Endothelial cell of umbilical vein (primary cell): ENCODE results near the gene B3GNT8. TPM values are rescaled to one million over a fixed set of nuclear protein-coding genes. Genes with fewer than 3 reads are reported as not detected.

Experiments
- BruUV-seq: library from RNA; stranded (reverse); fragments of 400-500 nt; replicated peaks from 2 replicates; lab custom pipeline; 2021; lab: Mats Ljungman, UMichigan
- CTCF ChIA-PET: fragments of 300-600, 350-600 bp; sonication (Branson Sonifier 250); formaldehyde crosslinking; loops from one replicate; lab custom pipeline; 2021; ENCODE audit warnings: antibody characterized with exemption, inconsistent platforms; lab: Charles Lee
- POLR2A ChIA-PET: fragments of 300-600, 350-600 bp; sonication (Branson Sonifier 250); formaldehyde crosslinking; loops from one replicate; lab custom pipeline; 2021; ENCODE audit warnings: antibody characterized with exemption, inconsistent platforms; lab: Charles Lee
- DNase-seq: peaks from one replicate; pipeline ENCODE4 v3.0.0-alpha.2; 2011; ENCODE audit warnings: low read depth, low spot score
- FAIRE-seq: peaks from 2 replicates; lab custom pipeline; 2011; peaks lifted over from hg19 to GRCh38; lab: Jason Lieb, UNC
- H2AFZ ChIP-seq: 2 replicates; pipeline ENCODE4 v1.6.0; 2012; ENCODE audit warnings: low read depth, low read length, control low read depth, inconsistent platforms
- H3K27ac ChIP-seq: 2 replicates; pipeline ENCODE4 v1.5.1; 2011; ENCODE audit warnings: low read depth, mild to moderate bottlenecking, control low read depth, low read length, moderate library complexity; ENCODE audit not compliant: insufficient read depth
- H3K27me3 ChIP-seq, 2 experiments: 2 replicates each; pipeline versions ENCODE4 v1.6.0 to v1.6.1; 2011; ENCODE audit warnings: low read length in 2 of 2, mixed read lengths in 1 of 2; ENCODE audit not compliant: control insufficient read depth in 2 of 2, insufficient read depth in 2 of 2
- H3K36me3 ChIP-seq, 2 experiments: 2 replicates in 1 of 2; 3 replicates in 1 of 2; pipeline ENCODE4 v1.5.1; 2011; ENCODE audit warnings: low read length in 2 of 2, mild to moderate bottlenecking in 1 of 2, moderate library complexity in 1 of 2; ENCODE audit not compliant: control insufficient read depth in 2 of 2, insufficient read depth in 2 of 2; ENCODE audit errors: extremely low read depth in 1 of 2
- H3K4me1 ChIP-seq: 3 replicates; pipeline ENCODE4 v1.5.1; 2011; ENCODE audit warnings: mild to moderate bottlenecking, low read length; ENCODE audit not compliant: control insufficient read depth, insufficient read depth; ENCODE audit errors: extremely low read depth
- H3K4me2 ChIP-seq: 2 replicates; pipeline ENCODE4 v1.6.1; 2011; ENCODE audit warnings: low read length, control low read depth, mixed read lengths; ENCODE audit not compliant: insufficient read depth
- H3K4me3 ChIP-seq, 3 experiments: fragments of 200-600 bp in 1 of 3; sonication (generic), shearing (Covaris generic) in 1 of 3; replicated peaks in 1 of 3; 2 replicates each; pipeline ENCODE4 v1.5.1; 2011 to 2016; ENCODE audit warnings: control low read depth in 3 of 3, low read length in 3 of 3, mild to moderate bottlenecking in 2 of 3, inconsistent platforms in 1 of 3, low read depth in 1 of 3, moderate library complexity in 1 of 3; ENCODE audit not compliant: insufficient read depth in 1 of 3
- H3K79me2 ChIP-seq: 2 replicates; pipeline ENCODE4 v1.6.0; 2012; ENCODE audit warnings: low read length, inconsistent platforms; ENCODE audit not compliant: control insufficient read depth, insufficient read depth
- H3K9ac ChIP-seq: replicated peaks from 2 replicates; pipeline ENCODE3; 2011; ENCODE audit warnings: low read length, control low read depth; ENCODE audit not compliant: insufficient read depth; ENCODE audit errors: extremely low read depth
- H3K9me1 ChIP-seq: replicated peaks from 3 replicates; pipeline ENCODE4 v1.6.0; 2011; ENCODE audit warnings: mild to moderate bottlenecking, low read length; ENCODE audit not compliant: control insufficient read depth, insufficient read depth; ENCODE audit errors: extremely low read depth
- H3K9me3 ChIP-seq: replicated peaks from 2 replicates; pipeline ENCODE4 v1.5.1; 2012; ENCODE audit warnings: low read length, inconsistent platforms; ENCODE audit not compliant: control insufficient read depth, insufficient read depth
- H4K20me1 ChIP-seq: replicated peaks from 2 replicates; pipeline ENCODE3; 2011; ENCODE audit warnings: mild to moderate bottlenecking, low read length; ENCODE audit not compliant: control insufficient read depth, insufficient read depth; ENCODE audit errors: extremely low read depth
- EZH2 ChIP-seq: IDR thresholded peaks from 2 replicates; pipeline ENCODE4 v1.6.1; 2012; ENCODE audit warnings: borderline replicate concordance, low read depth, mild to moderate bottlenecking, moderate library complexity, low read length, inconsistent platforms; ENCODE audit not compliant: severe bottlenecking
- FOS ChIP-seq: IDR thresholded peaks from 2 replicates; pipeline ENCODE4 v1.6.1; 2011; ENCODE audit warnings: mild to moderate bottlenecking, low read length, moderate library complexity, borderline replicate concordance; ENCODE audit not compliant: insufficient read depth
- GATA2 ChIP-seq: IDR thresholded peaks from 2 replicates; pipeline ENCODE4 v1.7.0; 2011; ENCODE audit warnings: low read depth, mild to moderate bottlenecking, moderate library complexity, mixed read lengths, low read length; ENCODE audit not compliant: insufficient read length, insufficient read depth
- JUN ChIP-seq: IDR thresholded peaks from 2 replicates; pipeline ENCODE4 v1.6.1; 2011; ENCODE audit warnings: borderline replicate concordance, low read depth; ENCODE audit not compliant: insufficient read length, insufficient read depth
- MYC ChIP-seq: IDR thresholded peaks from one replicate; pipeline ENCODE4 v1.6.1; 2011; ENCODE audit warnings: mild to moderate bottlenecking, low read depth, low read length
- POLR2A ChIP-seq: IDR thresholded peaks from 2 replicates; pipeline ENCODE4 v1.6.1; 2012; ENCODE audit warnings: low read depth, mild to moderate bottlenecking, control low read depth, low read length
- POLR2AphosphoS5 ChIP-seq: IDR thresholded peaks from 2 replicates; pipeline ENCODE4 v1.6.1; 2012; ENCODE audit warnings: low read depth, mild to moderate bottlenecking, control low read depth, low read length, moderate library complexity; ENCODE audit not compliant: insufficient read depth
- dilution Hi-C: fragments of 300-500 bp; cut with MboI; formaldehyde crosslinking; loops from one replicate; pipeline ENCODE4 v1.15.0; 2019; ENCODE audit warnings: low sequenced_read_pairs; ENCODE audit not compliant: extremely low pct_ligation_motif_present
- intact Hi-C: fragments of 100-400 bp; cut with micrococcal nuclease; formaldehyde crosslinking; loops from one replicate; pipeline ENCODE4 v1.10.0; 2022
- polyA plus RNA-seq, 4 experiments: library from polyadenylated mRNA; depleted of rRNA in 3 of 4; stranded (reverse) in 3 of 4; unstranded in 1 of 4; fragments of >200 nt; gene quantifications; 2 replicates each; pipeline versions ENCODE4 v1.2.1 to v1.2.3, GENCODE V29; 2011 to 2012; ENCODE audit warnings: missing spikeins in 1 of 4
- total RNA-seq: library from RNA; stranded (reverse); gene quantifications from 2 replicates; pipeline ENCODE4 v1.2.3, GENCODE V29; 2021
- TF ChIP-seq, protein P1 (sequence below), 2 donors: IDR thresholded peaks; 1 replicate in 1 of 2; 2 replicates in 1 of 2; pipeline ENCODE4 v1.5.1; 2011; ENCODE audit warnings: low read length in 2 of 2, mild to moderate bottlenecking in 2 of 2, moderate library complexity in 2 of 2, control low read depth in 1 of 2, inconsistent platforms in 1 of 2, low read depth in 1 of 2; ENCODE audit not compliant: insufficient read depth in 1 of 2; ENCODE audit errors: extremely low read depth in 1 of 2
- TF ChIP-seq, protein P2 (sequence below): IDR thresholded peaks from 2 replicates; pipeline ENCODE4 v1.6.1; 2011; ENCODE audit not compliant: insufficient read depth, insufficient read length

B3GNT8 gene
- total and polyA plus RNA-seq, 2 donors (not counting 3 experiments of a cell fraction or from before 2014, with no cell fraction given) = 3.6 to 7.6 TPM

DNA sequence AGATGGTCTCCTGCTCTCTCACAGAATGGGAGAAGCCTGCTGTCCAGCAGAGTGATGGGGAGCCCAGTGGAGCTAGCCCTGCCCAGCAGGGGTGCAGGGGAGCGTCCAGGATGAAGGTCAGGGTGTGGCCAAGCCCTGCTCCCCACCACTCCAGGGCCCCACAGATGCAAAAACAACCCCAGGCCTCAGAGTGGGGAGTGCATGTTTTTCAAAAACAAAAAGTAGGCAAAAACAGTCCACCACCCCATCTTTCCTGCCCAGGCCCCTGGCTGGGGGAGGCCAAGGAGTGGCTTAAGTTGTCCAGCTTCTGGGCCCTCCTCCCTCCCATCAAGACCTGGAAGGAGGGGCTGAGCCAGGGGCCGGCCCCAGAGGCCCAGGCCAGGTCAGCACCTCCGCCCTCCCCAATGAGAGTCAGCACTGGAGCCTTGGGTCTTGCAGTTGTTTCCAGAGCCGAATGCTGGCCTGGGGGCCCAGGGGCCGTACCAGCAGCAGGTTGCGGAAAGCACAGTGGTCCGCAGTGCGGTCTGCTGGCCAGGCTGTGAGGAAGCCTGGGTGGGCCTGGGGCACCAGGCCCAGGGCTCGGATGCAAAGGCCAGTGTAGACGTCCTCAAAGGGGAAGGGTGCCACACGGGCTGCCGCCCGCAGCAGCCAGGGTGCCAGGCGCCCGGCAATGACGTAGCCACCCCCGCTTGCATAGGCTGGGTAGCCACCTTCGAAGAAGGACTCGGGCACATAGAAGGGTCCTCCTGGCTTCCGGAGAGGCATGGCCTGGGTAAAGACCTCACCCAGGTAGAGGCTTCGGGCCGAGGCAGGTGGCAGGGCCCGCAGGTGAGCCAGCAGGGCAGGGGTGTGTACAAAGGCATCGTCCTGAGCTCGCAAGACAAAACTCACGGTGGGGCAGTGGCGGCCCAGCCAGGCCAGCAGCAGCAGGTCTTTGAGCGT lies 1.7 kb downstream of the B3GNT8 start:
- CTCF ChIA-PET = no interaction called here
- Histone ChIP-seq H3K4me1 (peaks cover 25% of the 10 kb centered on the region), H3K79me2 (peaks cover 5% of the 10 kb centered on the region), H4K20me1 (no peaks in the 10 kb centered on the region), H3K9me1 (no peaks in the 10 kb centered on the region), H2AFZ (no peak overlapping the region), H3K27me3 (no peaks in the 10 kb centered on the region), H3K4me3 (no peak overlapping the region), H3K4me2 (no peak overlapping the region), H3K36me3 (peaks cover 0 to 29% of the 10 kb centered on the region in 2 experiments), H3K9me3 (no peaks in the 10 kb centered on the region), H3K9ac (no peak overlapping the region), H3K27ac (no peak overlapping the region)
- no TSS peak for BruUV-seq
- POLR2A ChIA-PET = no interaction called here
- dilution Hi-C loops (no loop called here), intact Hi-C loops (loop anchor here (2.0 kb wide), 1 partner anchor 61 kb away; the partner anchor contains the start of gene B9D2)
- DNase-seq (no peak), FAIRE-seq (no peak)
- TF ChIP-seq JUN = no peak
- no peak for TF ChIP-seq POLR2AphosphoS5
- TF ChIP-seq MYC = no peak
- TF ChIP-seq, protein P1, sequence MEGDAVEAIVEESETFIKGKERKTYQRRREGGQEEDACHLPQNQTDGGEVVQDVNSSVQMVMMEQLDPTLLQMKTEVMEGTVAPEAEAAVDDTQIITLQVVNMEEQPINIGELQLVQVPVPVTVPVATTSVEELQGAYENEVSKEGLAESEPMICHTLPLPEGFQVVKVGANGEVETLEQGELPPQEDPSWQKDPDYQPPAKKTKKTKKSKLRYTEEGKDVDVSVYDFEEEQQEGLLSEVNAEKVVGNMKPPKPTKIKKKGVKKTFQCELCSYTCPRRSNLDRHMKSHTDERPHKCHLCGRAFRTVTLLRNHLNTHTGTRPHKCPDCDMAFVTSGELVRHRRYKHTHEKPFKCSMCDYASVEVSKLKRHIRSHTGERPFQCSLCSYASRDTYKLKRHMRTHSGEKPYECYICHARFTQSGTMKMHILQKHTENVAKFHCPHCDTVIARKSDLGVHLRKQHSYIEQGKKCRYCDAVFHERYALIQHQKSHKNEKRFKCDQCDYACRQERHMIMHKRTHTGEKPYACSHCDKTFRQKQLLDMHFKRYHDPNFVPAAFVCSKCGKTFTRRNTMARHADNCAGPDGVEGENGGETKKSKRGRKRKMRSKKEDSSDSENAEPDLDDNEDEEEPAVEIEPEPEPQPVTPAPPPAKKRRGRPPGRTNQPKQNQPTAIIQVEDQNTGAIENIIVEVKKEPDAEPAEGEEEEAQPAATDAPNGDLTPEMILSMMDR (IDR thresholded peaks at IDR 0.05; ENCODE audit: extremely low read depth in 1 of 2, insufficient read depth in 1 of 2, low read depth in 1 of 2, low read length in 2 of 2) = no peak
- TF ChIP-seq POLR2A = no peak
- TF ChIP-seq, protein P2, sequence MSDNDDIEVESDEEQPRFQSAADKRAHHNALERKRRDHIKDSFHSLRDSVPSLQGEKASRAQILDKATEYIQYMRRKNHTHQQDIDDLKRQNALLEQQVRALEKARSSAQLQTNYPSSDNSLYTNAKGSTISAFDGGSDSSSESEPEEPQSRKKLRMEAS = no peak
- TF ChIP-seq EZH2 = no peak
- TF ChIP-seq GATA2 = no peak
- no peak for TF ChIP-seq FOS
